Measurements from ENCODE around the gene TLN1.

- TF ChIP-seq CTCF (IDR thresholded peaks at IDR 0.05; ENCODE audit: low read length) (no peak), EZH2 (IDR thresholded peaks at IDR 0.05; ENCODE audit: borderline replicate concordance, low read length) (no peak)
Measured at GRCh38 chr9:35659340-35659739, 72.7 kb downstream of the TLN1 start.

All from OCI-LY1 (cell line).